ENCODE results near the gene PLB1.

DNA sequence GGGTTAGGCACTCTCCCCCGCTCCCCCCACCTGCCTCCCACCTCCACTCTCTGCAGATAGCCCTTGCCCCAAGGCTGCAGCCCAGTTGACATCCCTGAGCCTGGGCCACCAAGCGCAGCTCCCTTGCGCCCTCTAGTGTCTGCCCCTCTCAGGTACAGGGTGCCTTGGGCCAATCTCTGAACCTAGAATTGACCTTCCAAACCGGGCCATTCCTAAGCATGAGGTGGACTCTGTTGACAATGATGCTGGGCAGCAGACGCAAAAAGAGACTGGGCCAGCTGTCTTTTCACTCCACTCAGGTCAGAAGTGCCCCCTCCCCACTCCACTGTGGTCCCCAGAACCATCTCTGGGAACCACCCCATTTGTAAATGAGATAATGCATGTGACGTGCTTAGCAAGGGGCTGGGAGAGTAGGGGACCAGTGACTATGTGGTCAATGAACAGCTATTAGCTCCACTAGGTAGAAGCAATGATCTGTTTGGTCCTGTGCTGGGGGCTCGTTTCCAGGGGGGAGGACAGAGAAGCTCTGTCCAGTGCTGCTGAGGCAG lies 43.3 kb upstream of the PLB1 start:
- TF ChIP-seq, protein P1, sequence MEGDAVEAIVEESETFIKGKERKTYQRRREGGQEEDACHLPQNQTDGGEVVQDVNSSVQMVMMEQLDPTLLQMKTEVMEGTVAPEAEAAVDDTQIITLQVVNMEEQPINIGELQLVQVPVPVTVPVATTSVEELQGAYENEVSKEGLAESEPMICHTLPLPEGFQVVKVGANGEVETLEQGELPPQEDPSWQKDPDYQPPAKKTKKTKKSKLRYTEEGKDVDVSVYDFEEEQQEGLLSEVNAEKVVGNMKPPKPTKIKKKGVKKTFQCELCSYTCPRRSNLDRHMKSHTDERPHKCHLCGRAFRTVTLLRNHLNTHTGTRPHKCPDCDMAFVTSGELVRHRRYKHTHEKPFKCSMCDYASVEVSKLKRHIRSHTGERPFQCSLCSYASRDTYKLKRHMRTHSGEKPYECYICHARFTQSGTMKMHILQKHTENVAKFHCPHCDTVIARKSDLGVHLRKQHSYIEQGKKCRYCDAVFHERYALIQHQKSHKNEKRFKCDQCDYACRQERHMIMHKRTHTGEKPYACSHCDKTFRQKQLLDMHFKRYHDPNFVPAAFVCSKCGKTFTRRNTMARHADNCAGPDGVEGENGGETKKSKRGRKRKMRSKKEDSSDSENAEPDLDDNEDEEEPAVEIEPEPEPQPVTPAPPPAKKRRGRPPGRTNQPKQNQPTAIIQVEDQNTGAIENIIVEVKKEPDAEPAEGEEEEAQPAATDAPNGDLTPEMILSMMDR (IDR thresholded peaks at IDR 0.05; ENCODE audit: low read length): peak; percentile 92
- no peak for TF ChIP-seq EZH2 (optimal IDR thresholded peaks at IDR 0.05; ENCODE audit: low read depth, low read length)

Data from MM.1S (cell line).